Gastrocnemius medialis (tissue), 4 donors: Measurements from ENCODE around the gene HES1. TPM values are rescaled to one million over a fixed set of nuclear protein-coding genes. Genes with fewer than 3 reads are reported as not detected.

Experiments used
- ATAC-seq, 2 donors: fragments of 150-250 bp; one replicate each; pipeline ENCODE4 v1.9.1; 2016
- DNase-seq, 2 donors: peaks; one replicate each; pipeline ENCODE4 v3.0.0-alpha.2; 2019
- H3K27ac ChIP-seq, 4 donors: fragments of 200-600 bp; sonication (generic); 1 replicate in 1 of 4; 2 replicates in 3 of 4; pipeline ENCODE4 v1.5.1; 2016 to 2018; ENCODE audit warnings: mild to moderate bottlenecking in 2 of 4, moderate library complexity in 1 of 4
- H3K27me3 ChIP-seq, 3 donors: fragments of 200-600 bp; sonication (generic) in 2 of 3; 1 replicate in 1 of 3; 2 replicates in 2 of 3; pipeline versions ENCODE4 v1.5.1 to v1.6.0; 2016 to 2019; ENCODE audit warnings: mild to moderate bottlenecking in 1 of 3, moderate library complexity in 1 of 3
- H3K36me3 ChIP-seq, 2 donors: fragments of 200-600 bp; sonication (generic) in 1 of 2; one replicate each; pipeline ENCODE4 v1.5.1; 2017 to 2018
- H3K4me1 ChIP-seq, 2 donors: fragments of 200-600 bp; sonication (generic) in 1 of 2; one replicate each; pipeline ENCODE4 v1.5.1; 2016 to 2017; ENCODE audit warnings: mild to moderate bottlenecking in 2 of 2
- H3K4me3 ChIP-seq, 4 donors: fragments of 200-600 bp; sonication (generic) in 3 of 4; 1 replicate in 1 of 4; 2 replicates in 3 of 4; pipeline ENCODE4 v1.5.1; 2016 to 2019; ENCODE audit warnings: mild to moderate bottlenecking in 2 of 4
- H3K9me3 ChIP-seq, 3 donors: fragments of 200-600 bp; sonication (generic) in 2 of 3; 1 replicate in 1 of 3; 2 replicates in 2 of 3; pipeline ENCODE4 v1.5.1; 2016 to 2019
- CTCF ChIP-seq, 5 experiments: fragments of 450-650 bp in 3 of 5; fragments of 200-600 bp in 2 of 5; sonication (generic) in 2 of 5; IDR thresholded peaks in 4 of 5; conservative IDR thresholded peaks in 1 of 5; 1 replicate in 4 of 5; 2 replicates in 1 of 5; pipeline ENCODE4 v1.5.1; 2016 to 2019; ENCODE audit warnings: antibody characterized with exemption in 5 of 5, mild to moderate bottlenecking in 3 of 5, moderate library complexity in 3 of 5
- POLR2A ChIP-seq, 2 donors: fragments of 450-650 bp; IDR thresholded peaks; one replicate each; pipeline ENCODE4 v1.6.1; 2017; ENCODE audit warnings: antibody characterized with exemption in 2 of 2, mild to moderate bottlenecking in 2 of 2, moderate library complexity in 2 of 2
- in situ Hi-C, 4 donors: fragments of 200-750 bp; cut with MboI; loops; one replicate each; pipeline versions ENCODE4 v1.15.0 to v1.8.0; 2017; ENCODE audit warnings: low sequenced_read_pairs in 4 of 4
- intact Hi-C: fragments of 100-400 bp; cut with DNase I; formaldehyde crosslinking; loops from one replicate; pipeline ENCODE4 v1.15.1; 2023; ENCODE audit warnings: low total_unique reads
- total RNA-seq, 4 donors: library from RNA; depleted of rRNA; stranded (reverse); fragments of >200 nt; gene quantifications; one replicate each; pipeline versions ENCODE4 v1.1.0 to v1.2.3, GENCODE V29; 2016

Gene HES1
- total RNA-seq, 4 donors from 2014 or later = 9.7 to 38.3 (median 27.8) TPM

GRCh38 chr3:194177141-194177540, 41.2 kb downstream of the HES1 start:
- H3K27ac ChIP-seq = no peak overlapping the region
- ATAC-seq (no peak), DNase-seq (no peak)
- H3K27me3 ChIP-seq = peaks cover 0 to 4% (median 0%) of the 10 kb centered on the region in 3 donors
- TF ChIP-seq POLR2A (IDR thresholded peaks at IDR 0.05) (no peak), CTCF (IDR thresholded peaks at IDR 0.05 in 4 of 5, conservative IDR thresholded peaks at IDR 0.05 in 1 of 5) (no peak)
- H3K4me1 ChIP-seq = peaks cover 0 to 4% of the 10 kb centered on the region in 2 donors
- in situ Hi-C loops (no loop called here), intact Hi-C loops (no loop called here)
- H3K4me3 ChIP-seq = no peak overlapping the region
- H3K9me3 ChIP-seq = no peaks in the 10 kb centered on the region
- no peaks in the 10 kb centered on the region for H3K36me3 ChIP-seq

- TF ChIP-seq POLR2A (IDR thresholded peaks at IDR 0.05) (no peak), CTCF (IDR thresholded peaks at IDR 0.05 in 4 of 5, conservative IDR thresholded peaks at IDR 0.05 in 1 of 5) (no peak)
- DNase-seq = no peak
- Histone ChIP-seq H3K27ac (no peak overlapping the region), H3K36me3 (no peaks in the 10 kb centered on the region), H3K27me3 (peaks cover 0 to 4% (median 0%) of the 10 kb centered on the region in 3 donors), H3K4me1 (peaks cover 0 to 4% of the 10 kb centered on the region in 2 donors), H3K4me3 (no peak overlapping the region), H3K9me3 (no peaks in the 10 kb centered on the region)
- in situ Hi-C loops = no loop called here
- intact Hi-C loops = no loop called here
- ATAC-seq = no peak
Measured at GRCh38 chr3:194178128-194178527, 42.2 kb downstream of the HES1 start.

- no peak for DNase-seq
- in situ Hi-C loops = no loop called here
- intact Hi-C loops = no loop called here
- Histone ChIP-seq H3K4me1 (peaks cover 1 to 4% of the 10 kb centered on the region in 2 donors), H3K9me3 (no peaks in the 10 kb centered on the region), H3K27ac (no peak overlapping the region), H3K4me3 (no peak overlapping the region), H3K27me3 (peaks cover 0 to 4% (median 0%) of the 10 kb centered on the region in 3 donors), H3K36me3 (no peaks in the 10 kb centered on the region)
- TF ChIP-seq POLR2A (IDR thresholded peaks at IDR 0.05) = no peak
- no peak for TF ChIP-seq CTCF (IDR thresholded peaks at IDR 0.05 in 4 of 5, conservative IDR thresholded peaks at IDR 0.05 in 1 of 5)
- no peak for ATAC-seq
Measured at GRCh38 chr3:194178669-194179068, 42.7 kb downstream of the HES1 start.

- intact Hi-C loops (no loop called here), in situ Hi-C loops (no loop called here)
- no peak for TF ChIP-seq POLR2A (IDR thresholded peaks at IDR 0.05)
- TF ChIP-seq CTCF (IDR thresholded peaks at IDR 0.05 in 4 of 5, conservative IDR thresholded peaks at IDR 0.05 in 1 of 5) = no peak
- no peak for DNase-seq
- no peak overlapping the region for H3K27ac ChIP-seq
- peaks cover 7 to 14% of the 10 kb centered on the region in 2 donors for H3K4me1 ChIP-seq
- no peaks in the 10 kb centered on the region for H3K9me3 ChIP-seq
- no peak overlapping the region for H3K4me3 ChIP-seq
- no peaks in the 10 kb centered on the region for H3K36me3 ChIP-seq
- peaks cover 0 to 4% (median 0%) of the 10 kb centered on the region in 3 donors for H3K27me3 ChIP-seq
- no peak for ATAC-seq
Measured at GRCh38 chr3:194180570-194180969, 44.6 kb downstream of the HES1 start.
